IMR-90 (cell line): Measurements from ENCODE around the gene OR2G2. TPM values are rescaled to one million over a fixed set of nuclear protein-coding genes. Genes with fewer than 3 reads are reported as not detected.

Experiments used
- ATAC-seq: fragments of 200-7000 bp; cut with Tn5 transposase; 2 replicates; pipeline ENCODE4 v1.9.1; 2020; ENCODE audit warnings: low read depth, mild to moderate bottlenecking, moderate library complexity
- BruUV-seq: library from RNA; stranded (reverse); fragments of 400-500 nt; replicated peaks from 2 replicates; lab custom pipeline; 2021; lab: Mats Ljungman, UMichigan
- CTCF ChIA-PET: fragments of 300-600 bp; formaldehyde crosslinking; extraction: SDS; loops from one replicate; lab custom pipeline; 2021; ENCODE audit warnings: antibody characterized with exemption; lab: Yijun Ruan, JAX
- POLR2A ChIA-PET: fragments of 300-600 bp; sonication (Branson Sonifier 250); formaldehyde crosslinking; loops from one replicate; lab custom pipeline; 2022; ENCODE audit warnings: antibody characterized with exemption; ENCODE audit not compliant: unreplicated experiment; lab: Charles Lee
- DNase-seq: peaks from one replicate; pipeline ENCODE4 v3.0.0; 2013
- H2AFZ ChIP-seq: replicated peaks from 2 replicates; pipeline ENCODE3; 2013; ENCODE audit warnings: low read length, mild to moderate bottlenecking; ENCODE audit not compliant: poor library complexity
- H2AK5ac ChIP-seq: 2 replicates; pipeline ENCODE4 v1.6.1; 2013; ENCODE audit warnings: low read depth, low read length, inconsistent platforms
- H2AK9ac ChIP-seq: replicated peaks from 2 replicates; pipeline ENCODE3; 2013; ENCODE audit warnings: mild to moderate bottlenecking, low read depth, low read length, moderate library complexity; ENCODE audit not compliant: poor library complexity
- H2BK120ac ChIP-seq: 2 replicates; pipeline ENCODE4 v1.6.1; 2013; ENCODE audit warnings: low read depth, low read length, inconsistent platforms
- H2BK15ac ChIP-seq: 3 replicates; pipeline ENCODE4 v1.6.1; 2013; ENCODE audit warnings: low read depth, low read length, inconsistent platforms
- H2BK20ac ChIP-seq: 2 replicates; pipeline ENCODE4 v1.6.1; 2013; ENCODE audit warnings: low read depth, mild to moderate bottlenecking, inconsistent platforms, low read length, moderate library complexity
- H2BK5ac ChIP-seq: 2 replicates; pipeline ENCODE4 v1.6.1; 2013; ENCODE audit warnings: mild to moderate bottlenecking, low read depth, low read length, inconsistent platforms; ENCODE audit not compliant: poor library complexity, severe bottlenecking
- H3K14ac ChIP-seq: replicated peaks from 2 replicates; pipeline ENCODE4 v1.6.1; 2013; ENCODE audit warnings: low read depth, low read length, inconsistent platforms
- H3K18ac ChIP-seq: 2 replicates; pipeline ENCODE4 v1.6.1; 2013; ENCODE audit warnings: low read depth, low read length, control low read depth
- H3K23ac ChIP-seq: 2 replicates; pipeline ENCODE4 v1.6.1; 2013; ENCODE audit warnings: low read depth, low read length, inconsistent platforms
- H3K27ac ChIP-seq: 2 replicates; pipeline ENCODE4 v1.5.1; 2013; ENCODE audit warnings: mild to moderate bottlenecking, control low read depth, low read length; ENCODE audit not compliant: insufficient read depth
- H3K27me3 ChIP-seq: 2 replicates; pipeline ENCODE4 v1.6.1; 2013; ENCODE audit warnings: low read length; ENCODE audit not compliant: control insufficient read depth, insufficient read depth
- H3K36me3 ChIP-seq: 2 replicates; pipeline ENCODE4 v1.6.1; 2013; ENCODE audit warnings: low read length, mixed read lengths; ENCODE audit not compliant: control insufficient read depth, insufficient read depth
- H3K4ac ChIP-seq: 2 replicates; pipeline ENCODE4 v1.6.1; 2013; ENCODE audit warnings: low read depth, low read length, inconsistent platforms
- H3K4me1 ChIP-seq: 2 replicates; pipeline ENCODE4 v1.6.1; 2013; ENCODE audit warnings: low read length, mixed read lengths; ENCODE audit not compliant: control insufficient read depth, insufficient read depth
- H3K4me2 ChIP-seq: 2 replicates; pipeline ENCODE4 v1.6.1; 2013; ENCODE audit warnings: low read depth, mild to moderate bottlenecking, control low read depth, low read length, moderate library complexity
- H3K4me3 ChIP-seq: 2 replicates; pipeline ENCODE4 v1.5.1; 2013; ENCODE audit warnings: low read depth, mild to moderate bottlenecking, control low read depth, low read length, moderate library complexity; ENCODE audit not compliant: insufficient read depth
- H3K56ac ChIP-seq: 2 replicates; pipeline ENCODE4 v1.6.1; 2013; ENCODE audit warnings: low read length, inconsistent platforms; ENCODE audit not compliant: insufficient read depth; ENCODE audit errors: extremely low read depth
- H3K79me1 ChIP-seq, 2 experiments: 2 replicates each; pipeline ENCODE4 v1.6.1; 2013; ENCODE audit warnings: low read length in 2 of 2, inconsistent platforms in 1 of 2, low read depth in 1 of 2
- H3K9ac ChIP-seq: 2 replicates; pipeline ENCODE4 v1.6.1; 2013; ENCODE audit warnings: low read depth, low read length, control low read depth
- H3K9me1 ChIP-seq: 2 replicates; pipeline ENCODE4 v1.6.1; 2013; ENCODE audit warnings: low read length, inconsistent platforms; ENCODE audit not compliant: insufficient read depth
- H3K9me3 ChIP-seq: 2 replicates; pipeline ENCODE4 v1.6.1; 2013; ENCODE audit warnings: low read length; ENCODE audit not compliant: control insufficient read depth, insufficient read depth
- H4K20me1 ChIP-seq: 2 replicates; pipeline ENCODE4 v1.6.1; 2013; ENCODE audit warnings: low read length, inconsistent platforms; ENCODE audit not compliant: insufficient read depth
- H4K5ac ChIP-seq: 2 replicates; pipeline ENCODE4 v1.6.1; 2013; ENCODE audit warnings: mild to moderate bottlenecking, low read depth, low read length, control low read depth
- H4K8ac ChIP-seq, 2 experiments: 2 replicates each; pipeline ENCODE4 v1.6.1; 2013; ENCODE audit warnings: low read depth in 2 of 2, low read length in 2 of 2, control low read depth in 1 of 2, inconsistent platforms in 1 of 2
- H4K91ac ChIP-seq: 2 replicates; pipeline ENCODE4 v1.6.1; 2013; ENCODE audit warnings: low read depth, low read length, inconsistent platforms; ENCODE audit not compliant: insufficient read depth
- BHLHE40 ChIP-seq: fragments of 150-350 bp; IDR thresholded peaks from 2 replicates; pipeline ENCODE4 v1.6.1; 2016; ENCODE audit warnings: mild to moderate bottlenecking, low read depth, low read length
- CEBPB ChIP-seq: IDR thresholded peaks from 2 replicates; pipeline ENCODE4 v1.6.1; 2012; ENCODE audit warnings: low read depth, low read length, improper control_type of control experiment
- CHD1 ChIP-seq: IDR thresholded peaks from 2 replicates; pipeline ENCODE4 v1.6.1; 2012; ENCODE audit warnings: low read depth, low read length, improper control_type of control experiment
- CTCF ChIP-seq: conservative IDR thresholded peaks from 2 replicates; pipeline ENCODE4 v1.5.1; 2012; ENCODE audit warnings: mild to moderate bottlenecking, low read depth, low read length, improper control_type of control experiment
- ELK1 ChIP-seq: fragments of 150-350 bp; IDR thresholded peaks from 2 replicates; pipeline ENCODE4 v1.6.1; 2016; ENCODE audit warnings: low read depth, mild to moderate bottlenecking, low read length, moderate library complexity, borderline replicate concordance
- FOS ChIP-seq: fragments of 150-350 bp; IDR thresholded peaks from 2 replicates; pipeline ENCODE4 v1.6.1; 2016; ENCODE audit warnings: low read depth, low read length
- MAFK ChIP-seq: IDR thresholded peaks from 2 replicates; pipeline ENCODE4 v1.6.1; 2012; ENCODE audit warnings: low read depth, low read length, improper control_type of control experiment
- MAZ ChIP-seq: IDR thresholded peaks from 2 replicates; pipeline ENCODE4 v1.6.1; 2012; ENCODE audit warnings: low read depth, mild to moderate bottlenecking, low read length, improper control_type of control experiment, moderate library complexity, borderline replicate concordance
- MXI1 ChIP-seq: IDR thresholded peaks from 2 replicates; pipeline ENCODE4 v1.6.1; 2012; ENCODE audit warnings: low read depth, mild to moderate bottlenecking, low read length, moderate library complexity, borderline replicate concordance
- NFE2L2 ChIP-seq: fragments of 150-350 bp; IDR thresholded peaks from 2 replicates; pipeline ENCODE4 v1.6.1; 2016; ENCODE audit warnings: low read depth, mild to moderate bottlenecking, low read length
- POLR2A ChIP-seq: IDR thresholded peaks from 2 replicates; pipeline ENCODE4 v1.6.1; 2012; ENCODE audit warnings: mild to moderate bottlenecking, low read depth, low read length
- RAD21 ChIP-seq: IDR thresholded peaks from 2 replicates; pipeline ENCODE4 v1.6.1; 2012; ENCODE audit warnings: low read length, improper control_type of control experiment
- RCOR1 ChIP-seq: IDR thresholded peaks from 2 replicates; pipeline ENCODE4 v1.6.1; 2012; ENCODE audit warnings: mild to moderate bottlenecking, low read length, improper control_type of control experiment; ENCODE audit not compliant: insufficient replicate concordance
- RFX5 ChIP-seq: IDR thresholded peaks from 2 replicates; pipeline ENCODE4 v1.8.0; 2012; ENCODE audit warnings: low read depth, mild to moderate bottlenecking, low read length, moderate library complexity
- SMC3 ChIP-seq: fragments of 150-350 bp; IDR thresholded peaks from 2 replicates; pipeline ENCODE4 v1.6.1; 2016; ENCODE audit warnings: low read depth, mild to moderate bottlenecking, antibody characterized with exemption, low read length, moderate library complexity
- WGBS, 2 experiments: methylation state at CpG; one replicate each; pipeline versions ENCODE4 v1.1.5 to v1.1.7; 2013; ENCODE audit warnings: missing lambda C conversion rate in 2 of 2; ENCODE audit not compliant: insufficient read length in 1 of 2; ENCODE audit errors: extremely low coverage in 2 of 2; 5-methylcytosine and 5-hydroxymethylcytosine counted together
- dilution Hi-C: fragments of 300-500 bp; cut with HindIII; formaldehyde crosslinking; loops from one replicate; pipeline ENCODE4 v1.14.3; 2018; ENCODE audit warnings: low sequenced_read_pairs; ENCODE audit not compliant: unreplicated experiment
- in situ Hi-C: fragments of 300-500 bp; cut with MboI; formaldehyde crosslinking; loops from 3 replicates; pipeline ENCODE4 v1.14.3; 2019; ENCODE audit warnings: low sequenced_read_pairs, inconsistent platforms, mixed read lengths
- intact Hi-C: fragments of 100-400 bp; cut with micrococcal nuclease; formaldehyde crosslinking; loops from 2 replicates; pipeline ENCODE4 v1.10.0; 2022
- polyA plus RNA-seq, 3 experiments: library from polyadenylated mRNA; depleted of rRNA; stranded (reverse); fragments of >200 nt; gene quantifications; 2 replicates each; pipeline ENCODE4 v1.2.3, GENCODE V29; 2012; ENCODE audit warnings: low replicate concordance in 1 of 3
- total RNA-seq: library from RNA; depleted of rRNA; stranded (reverse); fragments of >200 nt; gene quantifications from 2 replicates; pipeline ENCODE4 v1.2.3, GENCODE V29; 2012
- TF ChIP-seq, protein P1 (sequence below): fragments of 150-350 bp; IDR thresholded peaks from 2 replicates; pipeline ENCODE4 v1.6.1; 2017; ENCODE audit warnings: mild to moderate bottlenecking, antibody characterized with exemption, low read length, low read depth

OR2G2 gene
- total and polyA plus RNA-seq, 2 of the 4 experiments (the other 2 are of a cell fraction), result not detected

DNA sequence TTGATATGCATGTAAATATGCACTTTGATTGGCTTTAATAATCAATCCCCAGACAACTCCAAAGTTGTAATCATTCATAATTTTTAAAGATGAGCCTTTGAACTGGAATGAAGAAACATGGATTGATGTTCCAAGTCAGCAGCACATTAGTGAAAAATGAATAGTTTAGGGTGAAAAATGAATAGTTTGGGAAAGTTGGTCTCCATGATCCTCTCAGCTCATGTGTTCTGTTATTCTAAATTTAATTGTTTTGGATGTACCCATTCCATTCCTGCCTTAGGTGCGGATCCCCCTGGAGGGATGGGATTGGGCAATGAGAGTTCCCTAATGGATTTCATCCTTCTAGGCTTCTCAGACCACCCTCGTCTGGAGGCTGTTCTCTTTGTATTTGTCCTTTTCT lies 17.1 kb downstream of the OR2G2 start, which contains the start of gene OR2G3:
Gene OR2G3 (plus strand): TSS at position 301 of the 400 bp plus-strand sequence. CDS start 0 bp downstream, at position 301.
- Histone ChIP-seq H3K4me1 (no peaks in the 10 kb centered on the region), H4K8ac (no peak within 1 kb of the TSS), H3K9me3 (peaks cover 8% of the 10 kb centered on the region), H3K9ac (no peak within 1 kb of the TSS), H3K36me3 (no peaks in the 10 kb centered on the region), H3K4me3 (no peak within 1 kb of the TSS), H3K79me1 (no peaks in the 10 kb centered on the region), H2BK5ac (no peak within 1 kb of the TSS), H3K27me3 (no peaks in the 10 kb centered on the region), H3K4ac (no peak within 1 kb of the TSS), H2AK5ac (no peak within 1 kb of the TSS), H3K56ac (no peak within 1 kb of the TSS), H2BK120ac (no peak within 1 kb of the TSS), H3K14ac (no peak within 1 kb of the TSS), H2BK15ac (no peak within 1 kb of the TSS), H3K23ac (no peak within 1 kb of the TSS), H4K5ac (no peak within 1 kb of the TSS), H3K27ac (no peak within 1 kb of the TSS), H2AK9ac (no peak within 1 kb of the TSS), H3K18ac (no peak within 1 kb of the TSS), H3K9me1 (no peaks in the 10 kb centered on the region), H2BK20ac (no peak within 1 kb of the TSS), H4K91ac (no peak within 1 kb of the TSS), H2AFZ (no peak within 1 kb of the TSS), H4K20me1 (no peaks in the 10 kb centered on the region), H3K4me2 (no peak within 1 kb of the TSS)
- intact Hi-C loops (no loop called here), in situ Hi-C loops (no loop called here), dilution Hi-C loops (no loop called here)
- no peak for DNase-seq
- BruUV-seq, result no TSS peak
- ChIA-PET CTCF (no interaction called here), POLR2A (no interaction called here)
- ATAC-seq, result no peak
- WGBS, 2 experiments, result 0% methylated on average over 1 of the region's 2 CpGs; no CpG with 5 or more reads in 1 of the 2 experiments
- TF ChIP-seq NFE2L2 (no peak), CEBPB (no peak), MAZ (no peak), CTCF (no peak), BHLHE40 (no peak), FOS (no peak), POLR2A (no peak), MXI1 (no peak), RCOR1 (no peak), ELK1 (no peak), MAFK (no peak), CHD1 (no peak), RAD21 (no peak), SMC3 (no peak), RFX5 (no peak)
- TF ChIP-seq, protein P1, sequence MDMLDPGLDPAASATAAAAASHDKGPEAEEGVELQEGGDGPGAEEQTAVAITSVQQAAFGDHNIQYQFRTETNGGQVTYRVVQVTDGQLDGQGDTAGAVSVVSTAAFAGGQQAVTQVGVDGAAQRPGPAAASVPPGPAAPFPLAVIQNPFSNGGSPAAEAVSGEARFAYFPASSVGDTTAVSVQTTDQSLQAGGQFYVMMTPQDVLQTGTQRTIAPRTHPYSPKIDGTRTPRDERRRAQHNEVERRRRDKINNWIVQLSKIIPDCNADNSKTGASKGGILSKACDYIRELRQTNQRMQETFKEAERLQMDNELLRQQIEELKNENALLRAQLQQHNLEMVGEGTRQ, result no peak
